HUES6 (cell line): ENCODE results near the gene SOX9.

Experiments
- H3K27ac ChIP-seq: 2 replicates; pipeline ENCODE4 v1.7.0; 2013; ENCODE audit warnings: low read depth, mild to moderate bottlenecking, low read length, inconsistent platforms
- H3K27me3 ChIP-seq: 2 replicates; pipeline ENCODE4 v1.6.1; 2013; ENCODE audit warnings: low read length; ENCODE audit not compliant: control insufficient read depth, insufficient read depth
- H3K36me3 ChIP-seq: 2 replicates; pipeline ENCODE4 v1.6.1; 2013; ENCODE audit warnings: low read length; ENCODE audit not compliant: control insufficient read depth, insufficient read depth
- H3K4me1 ChIP-seq: 2 replicates; pipeline ENCODE4 v1.6.1; 2013; ENCODE audit warnings: low read length; ENCODE audit not compliant: control insufficient read depth, insufficient read depth
- H3K4me3 ChIP-seq: 2 replicates; pipeline ENCODE4 v1.5.1; 2013; ENCODE audit warnings: low read depth, low read length
- H3K9ac ChIP-seq: one replicate; pipeline ENCODE4 v1.6.1; 2013; ENCODE audit warnings: mild to moderate bottlenecking, low read length
- H3K9me3 ChIP-seq: 2 replicates; pipeline ENCODE4 v1.6.1; 2013; ENCODE audit warnings: low read depth, low read length; ENCODE audit not compliant: control insufficient read depth, insufficient read depth

Gene SOX9

DNA sequence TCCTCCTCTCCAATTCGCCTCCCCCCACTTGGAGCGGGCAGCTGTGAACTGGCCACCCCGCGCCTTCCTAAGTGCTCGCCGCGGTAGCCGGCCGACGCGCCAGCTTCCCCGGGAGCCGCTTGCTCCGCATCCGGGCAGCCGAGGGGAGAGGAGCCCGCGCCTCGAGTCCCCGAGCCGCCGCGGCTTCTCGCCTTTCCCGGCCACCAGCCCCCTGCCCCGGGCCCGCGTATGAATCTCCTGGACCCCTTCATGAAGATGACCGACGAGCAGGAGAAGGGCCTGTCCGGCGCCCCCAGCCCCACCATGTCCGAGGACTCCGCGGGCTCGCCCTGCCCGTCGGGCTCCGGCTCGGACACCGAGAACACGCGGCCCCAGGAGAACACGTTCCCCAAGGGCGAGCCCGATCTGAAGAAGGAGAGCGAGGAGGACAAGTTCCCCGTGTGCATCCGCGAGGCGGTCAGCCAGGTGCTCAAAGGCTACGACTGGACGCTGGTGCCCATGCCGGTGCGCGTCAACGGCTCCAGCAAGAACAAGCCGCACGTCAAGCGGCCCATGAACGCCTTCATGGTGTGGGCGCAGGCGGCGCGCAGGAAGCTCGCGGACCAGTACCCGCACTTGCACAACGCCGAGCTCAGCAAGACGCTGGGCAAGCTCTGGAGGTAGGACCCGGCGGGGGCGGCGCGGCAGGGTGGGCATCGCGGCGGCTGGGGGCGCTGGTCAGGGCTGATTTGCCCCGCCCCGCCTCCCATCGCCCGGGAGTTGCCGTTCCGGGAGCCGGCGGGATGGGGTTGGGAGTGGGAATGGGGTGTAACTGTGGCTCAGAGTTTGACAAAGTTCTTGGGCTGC, 567 bp downstream of the SOX9 start:
- Histone ChIP-seq H3K4me3 (peak overlapping the region; percentile 79), H3K9ac (peak overlapping the region; percentile 77), H3K4me1 (peaks cover 48% of the 10 kb centered on the region), H3K36me3 (peaks cover 8% of the 10 kb centered on the region; the same call in 1 of the 2 replicates), H3K27me3 (peaks cover 77% of the 10 kb centered on the region), H3K27ac (no peak overlapping the region; the same call in 1 of the 2 replicates), H3K9me3 (no peaks in the 10 kb centered on the region)

DNA sequence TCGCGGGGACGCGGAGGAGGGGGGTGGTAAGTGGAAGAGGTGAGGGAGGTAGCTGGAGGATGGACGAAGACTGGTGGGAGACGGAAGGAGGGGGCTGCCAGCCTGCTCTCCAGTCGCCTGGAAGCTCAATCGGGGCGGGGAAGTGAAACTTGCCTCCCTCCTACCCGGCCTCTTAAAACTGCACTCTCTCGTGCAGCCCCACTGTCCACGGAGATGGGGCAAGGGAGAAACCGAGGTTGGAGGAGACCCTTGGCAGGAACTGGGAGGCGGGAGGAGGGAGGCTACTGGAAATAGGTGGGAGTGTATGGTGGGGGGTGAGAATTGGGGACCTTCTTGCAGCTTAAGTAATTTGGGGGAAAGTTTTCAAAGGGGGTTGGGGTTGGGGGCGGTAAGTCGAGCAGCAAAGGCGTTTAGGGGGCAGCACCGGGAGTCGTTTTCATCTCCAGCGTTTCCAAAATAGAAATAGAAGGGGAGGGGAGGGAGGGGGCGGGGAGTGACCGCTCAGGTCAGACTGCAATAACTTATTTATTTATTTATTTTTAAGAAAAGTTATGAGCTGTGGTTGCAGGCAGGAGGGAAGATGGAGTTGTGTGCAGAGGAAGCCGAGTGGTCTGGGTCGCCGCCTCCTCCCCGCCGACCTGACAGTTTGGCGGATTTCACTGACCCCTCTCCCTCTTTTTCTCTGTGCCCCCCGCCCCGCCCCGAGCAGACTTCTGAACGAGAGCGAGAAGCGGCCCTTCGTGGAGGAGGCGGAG, 1.4 kb downstream of the SOX9 start:
- peak overlapping the region; percentile 77 for H3K9ac ChIP-seq
- peaks cover 69% of the 10 kb centered on the region for H3K27me3 ChIP-seq
- peaks cover 8% of the 10 kb centered on the region; the same call in 1 of the 2 replicates for H3K36me3 ChIP-seq
- H3K4me1 ChIP-seq, result peaks cover 43% of the 10 kb centered on the region
- H3K4me3 ChIP-seq, result peak overlapping the region; percentile 79
- no peak overlapping the region for H3K27ac ChIP-seq
- no peaks in the 10 kb centered on the region for H3K9me3 ChIP-seq

DNA sequence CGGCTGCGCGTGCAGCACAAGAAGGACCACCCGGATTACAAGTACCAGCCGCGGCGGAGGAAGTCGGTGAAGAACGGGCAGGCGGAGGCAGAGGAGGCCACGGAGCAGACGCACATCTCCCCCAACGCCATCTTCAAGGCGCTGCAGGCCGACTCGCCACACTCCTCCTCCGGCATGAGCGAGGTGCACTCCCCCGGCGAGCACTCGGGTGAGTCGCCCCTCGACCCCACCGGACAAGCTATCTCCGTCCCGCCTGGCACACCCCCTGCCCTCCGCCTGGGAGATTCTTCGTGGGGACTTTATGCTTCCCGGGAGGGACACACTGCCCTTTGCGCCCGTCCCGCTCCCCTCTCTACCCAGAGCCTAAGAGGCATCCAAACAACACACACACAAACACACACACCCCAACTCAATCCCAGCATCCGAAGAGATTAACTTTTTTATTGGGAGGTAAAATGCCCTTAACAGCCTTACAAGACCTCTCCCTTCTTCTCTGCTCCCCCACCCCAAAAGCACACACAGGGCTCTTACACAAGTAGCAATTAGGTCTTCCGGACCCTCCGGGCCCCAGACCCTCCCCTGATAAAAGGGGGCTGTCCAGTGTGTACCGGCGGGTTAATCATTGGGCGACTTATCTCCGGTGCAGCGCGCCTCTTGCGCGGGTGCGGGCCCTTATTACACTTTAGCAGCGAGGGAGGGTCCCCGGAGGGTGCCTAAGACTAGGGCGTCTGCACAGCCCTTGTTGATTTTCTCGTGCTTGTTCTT, 2.1 kb downstream of the SOX9 start:
- no peaks in the 10 kb centered on the region for H3K9me3 ChIP-seq
- peak overlapping the region; percentile 79 for H3K4me3 ChIP-seq
- no peak overlapping the region for H3K27ac ChIP-seq
- H3K36me3 ChIP-seq, result peaks cover 8% of the 10 kb centered on the region; the same call in 1 of the 2 replicates
- peaks cover 61% of the 10 kb centered on the region for H3K27me3 ChIP-seq
- peak overlapping the region; percentile 42 for H3K9ac ChIP-seq
- H3K4me1 ChIP-seq, result peaks cover 36% of the 10 kb centered on the region

GRCh38 chr17:72123530-72124437, 3.0 kb downstream of the SOX9 start:
- H3K4me3 ChIP-seq, result peak overlapping the region; percentile 79
- H3K9ac ChIP-seq, result no peak overlapping the region
- no peaks in the 10 kb centered on the region for H3K9me3 ChIP-seq
- peaks cover 29% of the 10 kb centered on the region for H3K4me1 ChIP-seq
- no peak overlapping the region for H3K27ac ChIP-seq
- peaks cover 8% of the 10 kb centered on the region; the same call in 1 of the 2 replicates for H3K36me3 ChIP-seq
- H3K27me3 ChIP-seq, result peaks cover 53% of the 10 kb centered on the region

DNA sequence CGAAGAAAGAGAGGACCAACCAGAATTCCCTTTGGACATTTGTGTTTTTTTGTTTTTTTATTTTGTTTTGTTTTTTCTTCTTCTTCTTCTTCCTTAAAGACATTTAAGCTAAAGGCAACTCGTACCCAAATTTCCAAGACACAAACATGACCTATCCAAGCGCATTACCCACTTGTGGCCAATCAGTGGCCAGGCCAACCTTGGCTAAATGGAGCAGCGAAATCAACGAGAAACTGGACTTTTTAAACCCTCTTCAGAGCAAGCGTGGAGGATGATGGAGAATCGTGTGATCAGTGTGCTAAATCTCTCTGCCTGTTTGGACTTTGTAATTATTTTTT, 3.6 kb downstream of the SOX9 start:
- Histone ChIP-seq H3K27ac (no peak overlapping the region), H3K9ac (no peak overlapping the region), H3K27me3 (peaks cover 46% of the 10 kb centered on the region), H3K36me3 (peaks cover 8% of the 10 kb centered on the region; the same call in 1 of the 2 replicates), H3K4me3 (peak overlapping the region; percentile 79), H3K9me3 (no peaks in the 10 kb centered on the region), H3K4me1 (peaks cover 23% of the 10 kb centered on the region)

DNA sequence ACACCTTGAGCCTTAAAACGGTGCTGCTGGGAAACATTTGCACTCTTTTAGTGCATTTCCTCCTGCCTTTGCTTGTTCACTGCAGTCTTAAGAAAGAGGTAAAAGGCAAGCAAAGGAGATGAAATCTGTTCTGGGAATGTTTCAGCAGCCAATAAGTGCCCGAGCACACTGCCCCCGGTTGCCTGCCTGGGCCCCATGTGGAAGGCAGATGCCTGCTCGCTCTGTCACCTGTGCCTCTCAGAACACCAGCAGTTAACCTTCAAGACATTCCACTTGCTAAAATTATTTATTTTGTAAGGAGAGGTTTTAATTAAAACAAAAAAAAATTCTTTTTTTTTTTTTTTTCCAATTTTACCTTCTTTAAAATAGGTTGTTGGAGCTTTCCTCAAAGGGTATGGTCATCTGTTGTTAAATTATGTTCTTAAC, 4.4 kb downstream of the SOX9 start:
- H3K27ac ChIP-seq, result no peak overlapping the region
- H3K4me1 ChIP-seq, result peaks cover 19% of the 10 kb centered on the region
- peaks cover 8% of the 10 kb centered on the region; the same call in 1 of the 2 replicates for H3K36me3 ChIP-seq
- peaks cover 38% of the 10 kb centered on the region for H3K27me3 ChIP-seq
- H3K9ac ChIP-seq, result no peak overlapping the region
- H3K9me3 ChIP-seq, result no peaks in the 10 kb centered on the region
- H3K4me3 ChIP-seq, result no peak overlapping the region

DNA sequence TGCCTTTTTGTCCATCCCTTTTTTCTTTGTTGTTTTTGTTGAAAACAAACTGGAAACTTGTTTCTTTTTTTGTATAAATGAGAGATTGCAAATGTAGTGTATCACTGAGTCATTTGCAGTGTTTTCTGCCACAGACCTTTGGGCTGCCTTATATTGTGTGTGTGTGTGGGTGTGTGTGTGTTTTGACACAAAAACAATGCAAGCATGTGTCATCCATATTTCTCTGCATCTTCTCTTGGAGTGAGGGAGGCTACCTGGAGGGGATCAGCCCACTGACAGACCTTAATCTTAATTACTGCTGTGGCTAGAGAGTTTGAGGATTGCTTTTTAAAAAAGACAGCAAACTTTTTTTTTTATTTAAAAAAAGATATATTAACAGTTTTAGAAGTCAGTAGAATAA, 4.9 kb downstream of the SOX9 start:
- no peak overlapping the region for H3K4me3 ChIP-seq

DNA sequence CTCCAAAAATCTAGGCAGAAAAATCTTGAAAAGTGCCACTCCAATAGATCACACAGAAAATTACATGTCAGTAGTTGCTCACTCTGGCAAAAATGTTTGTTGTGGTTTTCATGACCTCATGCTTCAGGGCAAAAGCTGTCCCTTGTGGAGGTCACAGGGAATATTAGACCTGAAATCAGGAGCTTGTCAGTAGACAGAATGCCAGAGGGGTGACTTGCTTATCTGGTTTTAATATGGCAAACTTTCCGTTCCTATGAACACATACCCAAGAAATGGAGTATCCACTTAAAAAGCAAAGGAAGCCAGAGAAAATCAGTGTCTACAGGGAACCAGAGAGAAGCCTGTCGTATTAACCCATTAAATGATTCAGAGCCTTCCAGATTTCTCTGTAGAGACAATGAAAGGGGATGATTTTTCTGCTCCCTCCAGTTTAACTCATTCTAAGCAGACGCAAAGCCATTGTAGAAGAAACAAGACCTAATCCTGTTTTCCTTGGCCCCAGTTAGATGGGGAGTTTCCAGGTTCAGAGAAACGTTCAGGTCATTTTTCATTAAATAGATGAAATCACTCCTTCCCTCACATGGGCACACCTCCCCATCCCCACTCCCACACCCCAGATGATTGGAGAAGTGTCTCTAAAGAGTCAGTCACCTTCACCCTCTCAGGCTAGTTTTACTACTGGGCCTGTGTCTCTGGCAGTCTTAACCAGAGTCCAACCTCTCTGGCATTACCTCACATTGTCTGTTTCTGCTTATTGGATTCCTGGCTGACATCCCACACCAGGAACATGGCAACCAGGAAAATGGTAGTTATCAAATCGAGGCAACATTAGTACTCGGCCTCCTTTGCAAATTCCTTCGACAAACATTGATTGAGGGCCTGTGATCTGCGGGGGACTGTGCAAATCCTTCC, 6.0 kb downstream of the SOX9 start:
- Histone ChIP-seq H3K36me3 (peaks cover 8% of the 10 kb centered on the region; the same call in 1 of the 2 replicates), H3K4me3 (no peak overlapping the region), H3K27me3 (peaks cover 26% of the 10 kb centered on the region), H3K9me3 (no peaks in the 10 kb centered on the region), H3K27ac (no peak overlapping the region), H3K4me1 (peaks cover 19% of the 10 kb centered on the region), H3K9ac (no peak overlapping the region)

More for the DNA sequence above, 4.9 kb downstream of the SOX9 start:
- H3K9me3 ChIP-seq, result no peaks in the 10 kb centered on the region
- H3K27ac ChIP-seq, result no peak overlapping the region
- H3K36me3 ChIP-seq, result peaks cover 8% of the 10 kb centered on the region; the same call in 1 of the 2 replicates
- no peak overlapping the region for H3K9ac ChIP-seq
- H3K27me3 ChIP-seq, result peaks cover 36% of the 10 kb centered on the region
- peaks cover 19% of the 10 kb centered on the region for H3K4me1 ChIP-seq

DNA sequence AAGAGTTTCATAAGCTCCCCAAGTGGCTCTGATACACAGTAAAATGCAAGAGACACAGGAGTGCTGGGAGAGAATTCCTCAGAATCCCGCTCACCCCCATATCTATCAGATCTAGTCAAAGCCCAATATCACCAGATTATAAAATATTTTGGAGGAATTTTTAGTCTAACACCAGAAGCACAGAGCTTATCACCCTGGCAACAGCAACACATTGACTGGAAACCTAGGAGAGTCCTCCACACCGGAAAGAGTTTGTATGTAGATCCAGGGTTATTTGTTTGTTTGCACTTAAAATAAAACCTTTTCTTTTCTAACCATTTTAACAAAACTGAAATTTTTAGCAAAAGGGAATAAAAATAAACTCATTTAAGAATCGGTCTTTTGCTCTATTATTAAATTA, 7.2 kb downstream of the SOX9 start:
- H3K4me3 ChIP-seq, result no peak overlapping the region
- H3K36me3 ChIP-seq, result peaks cover 8% of the 10 kb centered on the region; the same call in 1 of the 2 replicates
- H3K9ac ChIP-seq, result no peak overlapping the region
- H3K27ac ChIP-seq, result no peak overlapping the region
- H3K4me1 ChIP-seq, result peaks cover 19% of the 10 kb centered on the region
- H3K27me3 ChIP-seq, result peaks cover 15% of the 10 kb centered on the region
- H3K9me3 ChIP-seq, result no peaks in the 10 kb centered on the region
